Right lung (tissue), 5 donors: Measurements from ENCODE around the gene EPB41L1. TPM values are rescaled to one million over a fixed set of nuclear protein-coding genes. Genes with fewer than 3 reads are reported as not detected.

Experiments used
- DNase-seq, 2 donors: peaks; one replicate each; pipeline ENCODE4 v3.0.0-alpha.2; 2013
- polyA plus RNA-seq, 5 donors: library from polyadenylated mRNA; unstranded; fragments of 120-200 nt; gene quantifications; one replicate each; pipeline versions ENCODE4 v1.2.1 to v1.2.3, GENCODE V29; 2013; ENCODE audit warnings: inconsistent platforms in 1 of 5, low replicate concordance in 1 of 5; ENCODE audit not compliant: insufficient read length in 5 of 5, insufficient read depth in 1 of 5

Gene EPB41L1
- polyA plus RNA-seq, 5 donors = 32.2 to 39.0 (median 37.3) TPM

- no peak for DNase-seq
These were observed 64.0 kb downstream of the EPB41L1 start for GRCh38 chr20:36218380-36219064.

- DNase-seq = no peak
These were observed 65.2 kb downstream of the EPB41L1 start for GRCh38 chr20:36219671-36220220.

- no peak for DNase-seq
These were observed 71.1 kb downstream of the EPB41L1 start for GRCh38 chr20:36225666-36226065.

GRCh38 chr20:36228770-36229169 lies 74.2 kb downstream of the EPB41L1 start:
- no peak for DNase-seq

GRCh38 chr20:36230019-36230418 lies 75.5 kb downstream of the EPB41L1 start:
- DNase-seq = no peak

DNA sequence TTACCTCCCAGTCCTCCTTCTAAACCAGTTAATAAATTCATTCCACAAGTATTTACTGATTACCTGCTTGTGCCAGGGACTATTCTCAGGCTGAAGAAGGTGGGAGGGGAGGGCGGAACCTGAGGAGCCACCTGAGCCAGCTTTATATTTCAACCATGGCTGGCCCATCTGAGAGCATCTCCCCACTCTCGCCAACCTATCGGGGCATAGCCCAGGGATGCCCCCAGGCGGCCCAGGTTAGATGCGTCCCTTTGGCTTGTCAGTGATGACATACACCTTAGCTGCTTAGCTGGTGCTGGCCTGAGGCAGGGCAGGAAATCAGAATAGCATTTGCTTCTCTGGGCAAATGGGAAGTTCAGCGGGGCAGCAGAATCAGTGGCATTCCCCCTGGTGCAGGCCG lies 76.8 kb downstream of the EPB41L1 start:
- no peak for DNase-seq

DNA sequence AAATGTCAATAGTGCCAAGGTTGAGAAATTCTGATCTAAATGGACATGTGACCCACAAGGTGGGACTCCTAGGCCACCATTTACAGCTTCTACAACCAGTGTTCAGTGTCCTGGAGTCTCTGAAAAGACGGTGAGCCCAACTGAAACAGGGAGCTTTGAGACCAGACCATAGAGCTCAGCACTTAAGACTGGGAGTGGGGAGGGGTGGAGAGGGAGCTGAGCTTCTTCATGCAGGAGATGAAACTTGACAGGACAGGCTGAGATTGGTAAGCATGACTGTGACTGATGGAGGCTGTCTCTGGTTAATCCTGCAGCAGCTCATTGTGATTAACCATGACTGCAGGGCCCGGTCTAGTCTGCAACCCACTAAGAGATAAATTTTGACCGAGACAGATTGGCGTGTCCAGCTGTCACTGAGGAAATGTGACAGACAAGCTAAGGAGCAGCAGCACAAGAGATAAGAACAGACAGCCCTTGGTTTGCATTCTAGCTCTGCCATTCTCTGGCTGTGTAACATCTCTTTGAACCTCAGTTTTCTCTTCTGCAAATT lies 80.3 kb downstream of the EPB41L1 start:
- no peak for DNase-seq

GRCh38 chr20:36235892-36236785 lies 81.6 kb downstream of the EPB41L1 start, which contains the start of gene AAR2:
AAR2 (plus strand) TSS chr20:36236478; CDS start chr20:36239869, 3,391 bp downstream.
- DNase-seq = peak; percentile 63 to 71

GRCh38 chr20:36236786-36237121 lies 82.2 kb downstream of the EPB41L1 start:
- DNase-seq = no peak

DNA sequence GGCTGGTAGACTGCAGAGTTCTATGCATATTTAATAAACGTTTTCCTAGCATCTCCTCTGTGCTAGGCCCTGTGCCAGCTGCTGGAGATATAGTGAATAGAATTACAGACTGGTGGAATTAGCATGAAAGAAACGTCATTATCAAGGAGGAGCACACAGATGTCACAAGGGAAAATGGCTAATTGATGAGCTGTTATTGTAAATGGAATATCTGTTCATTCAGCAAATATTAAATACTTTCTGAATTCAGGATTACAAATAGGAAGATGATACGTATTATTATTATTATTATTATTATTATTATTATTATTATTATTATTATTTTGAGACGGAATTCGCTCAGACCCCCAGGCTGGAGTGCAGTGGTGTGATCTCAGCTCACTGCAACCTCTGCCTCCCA lies 82.9 kb downstream of the EPB41L1 start:
- DNase-seq = no peak

DNA sequence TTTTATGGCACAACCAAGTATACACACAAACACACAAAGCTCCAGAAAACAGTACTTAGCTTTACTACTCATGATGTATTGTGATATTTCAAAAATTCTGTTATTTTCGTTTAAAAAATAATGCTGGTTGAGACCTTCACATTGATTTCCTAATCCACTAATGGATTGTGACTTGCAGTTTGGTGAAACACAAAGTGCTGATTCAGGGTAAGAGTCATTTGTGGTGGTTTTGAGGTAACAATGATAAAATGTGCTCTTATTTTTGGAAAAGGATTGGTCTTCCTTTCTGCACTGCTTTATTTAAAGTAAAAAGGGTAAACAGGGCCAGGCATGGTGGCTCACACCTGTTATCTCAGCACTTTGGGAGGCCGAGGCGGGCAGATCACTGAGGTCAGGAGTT lies 83.6 kb downstream of the EPB41L1 start:
- no peak for DNase-seq

DNA sequence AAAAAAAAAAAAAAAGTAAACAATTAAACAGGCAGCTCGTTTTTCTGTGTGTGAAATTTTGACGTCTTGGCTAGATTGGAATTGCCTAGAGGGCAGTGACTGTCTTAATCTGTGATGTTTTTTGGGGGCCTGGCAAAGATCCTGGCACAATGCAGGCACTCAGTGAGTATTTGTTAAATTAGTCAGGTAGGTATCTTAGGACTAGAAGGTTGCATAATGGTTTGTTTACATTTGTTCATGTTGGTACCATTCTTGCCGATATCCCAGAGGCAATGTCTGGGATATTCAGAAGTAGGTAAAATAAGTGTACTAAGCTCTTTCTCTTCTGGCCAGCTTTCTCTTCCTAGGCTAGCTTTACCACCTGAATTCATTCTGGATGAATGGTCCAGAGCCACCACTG lies 84.2 kb downstream of the EPB41L1 start:
- DNase-seq = no peak

GRCh38 chr20:36240076-36240475 lies 85.5 kb downstream of the EPB41L1 start:
- no peak for DNase-seq

- DNase-seq = no peak
These were observed 87.1 kb downstream of the EPB41L1 start for GRCh38 chr20:36241678-36242077.

GRCh38 chr20:36243726-36244125 lies 89.2 kb downstream of the EPB41L1 start:
- no peak for DNase-seq

DNA sequence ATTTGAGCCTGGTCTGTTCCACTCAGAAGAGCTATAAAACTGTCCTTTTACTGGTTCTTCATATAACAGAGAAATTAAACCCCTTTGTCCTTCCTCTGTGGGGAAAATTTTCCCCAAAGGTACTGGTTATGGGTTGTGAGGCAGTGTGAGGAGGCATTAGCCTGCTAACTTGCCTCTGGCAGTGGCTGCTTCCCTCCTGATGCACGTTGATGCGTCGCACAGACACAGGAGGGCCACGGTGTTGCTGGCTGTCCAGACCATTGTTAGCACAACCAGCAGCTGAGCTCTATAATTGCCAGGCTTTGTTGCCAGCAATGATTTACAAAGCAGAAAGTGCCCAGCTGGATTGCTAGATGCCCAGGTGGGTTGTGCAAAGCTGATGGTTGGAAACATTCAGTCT lies 91.9 kb downstream of the EPB41L1 start:
- DNase-seq = no peak

- no peak for DNase-seq
These were observed 94.3 kb downstream of the EPB41L1 start for GRCh38 chr20:36248836-36249235.

- no peak for DNase-seq
These were observed 94.9 kb downstream of the EPB41L1 start for GRCh38 chr20:36249450-36249849.

GRCh38 chr20:36251426-36251825 lies 96.9 kb downstream of the EPB41L1 start:
- DNase-seq = no peak

- DNase-seq = no peak
These were observed 98.0 kb downstream of the EPB41L1 start for GRCh38 chr20:36252511-36252910.

DNA sequence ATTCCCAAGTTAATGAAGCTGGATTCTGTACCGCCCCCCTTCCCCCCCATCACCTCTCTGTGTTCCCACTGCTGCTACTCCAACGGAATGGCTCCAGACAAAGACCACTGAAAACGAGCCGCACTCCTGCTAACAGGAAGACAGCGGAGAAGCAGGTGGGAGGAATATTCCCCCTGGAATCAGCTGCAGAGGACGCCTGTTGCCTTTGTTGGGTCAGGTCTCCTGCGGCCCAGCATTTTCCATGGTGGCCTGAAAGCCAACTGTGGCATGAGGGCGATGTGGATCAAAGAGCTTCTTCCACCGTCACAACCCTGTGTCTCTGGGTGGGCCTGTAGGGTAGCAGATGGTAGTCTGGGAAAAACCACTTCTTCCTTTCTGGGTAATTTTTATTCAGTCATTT lies 98.5 kb downstream of the EPB41L1 start:
- DNase-seq = no peak

GRCh38 chr20:36254076-36254475 lies 99.5 kb downstream of the EPB41L1 start:
- DNase-seq = no peak

DNA sequence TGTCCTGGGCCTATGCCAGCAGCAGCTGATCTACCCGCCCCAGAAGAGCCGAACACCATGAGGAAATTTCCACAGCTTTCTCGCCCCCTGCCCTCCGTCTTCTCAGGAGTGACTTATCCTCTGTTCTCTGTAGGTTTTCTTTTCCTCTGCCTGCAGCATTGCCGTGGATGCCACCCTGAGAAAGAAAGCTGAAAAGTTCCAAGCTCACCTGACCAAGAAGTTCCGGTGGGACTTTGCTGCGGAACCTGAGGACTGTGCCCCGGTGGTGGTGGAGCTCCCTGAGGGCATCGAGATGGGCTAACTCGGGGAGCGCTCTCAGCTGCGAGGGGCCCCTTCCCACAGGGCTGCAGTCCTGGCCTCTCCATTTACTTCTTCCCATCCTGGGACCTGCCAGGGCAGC lies 100.9 kb downstream of the EPB41L1 start:
- no peak for DNase-seq
